RPMI7951 (cell line): Measurements from ENCODE around the gene RGL1. TPM values are rescaled to one million over a fixed set of nuclear protein-coding genes. Genes with fewer than 3 reads are reported as not detected.
A peak's percentile ranks its signal among the peaks of the same experiment; 100 is the strongest.
"Not testable (repeated sequence)": the region's sequence is repeated elsewhere in the genome, so short reads cannot be mapped to it uniquely, and the experiment has no call there.

Experiments used
- DNase-seq: peaks from one replicate; pipeline ENCODE4 v3.0.0-alpha.2; 2012; ENCODE audit warnings: low read depth
- total RNA-seq: library from RNA; depleted of rRNA; stranded (reverse); fragments of >200 nt; shearing (Covaris generic); gene quantifications from 2 replicates; pipeline ENCODE4 v1.2.3, GENCODE V29; 2014

The RGL1 gene
- total RNA-seq, 1 experiment from 2014 or later, result 23.6 TPM

- not testable (repeated sequence) for DNase-seq
These were observed 19.0 kb upstream of the RGL1 start for GRCh38 chr1:183785921-183786320.

- no peak for DNase-seq
These were observed 17.2 kb upstream of the RGL1 start for GRCh38 chr1:183787704-183788103.

GRCh38 chr1:183791319-183791718 lies 13.6 kb upstream of the RGL1 start:
- DNase-seq, result no peak

GRCh38 chr1:183792300-183792699 lies 12.6 kb upstream of the RGL1 start:
- no peak for DNase-seq

DNA sequence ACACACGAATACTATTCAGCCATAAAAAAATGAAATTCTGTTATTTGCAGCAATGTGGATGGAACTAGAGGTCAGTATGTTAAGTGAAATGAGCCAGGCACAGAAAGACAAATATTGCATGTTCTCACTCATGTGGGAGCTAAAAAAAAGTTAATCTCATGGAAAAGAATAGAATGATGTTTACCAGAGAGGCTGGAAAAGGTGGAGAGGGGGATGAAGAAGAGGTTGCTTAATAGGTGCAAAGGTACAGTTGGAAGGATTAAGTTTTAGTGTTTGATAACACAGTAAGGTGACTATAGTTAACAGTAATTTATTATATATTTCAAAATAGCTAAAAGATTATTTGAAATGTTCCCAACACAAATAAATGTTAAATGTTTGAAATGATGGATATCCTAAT lies 10.8 kb upstream of the RGL1 start:
- no peak for DNase-seq

GRCh38 chr1:183800449-183800848 lies 4.5 kb upstream of the RGL1 start:
- DNase-seq, result peak; percentile 20

DNA sequence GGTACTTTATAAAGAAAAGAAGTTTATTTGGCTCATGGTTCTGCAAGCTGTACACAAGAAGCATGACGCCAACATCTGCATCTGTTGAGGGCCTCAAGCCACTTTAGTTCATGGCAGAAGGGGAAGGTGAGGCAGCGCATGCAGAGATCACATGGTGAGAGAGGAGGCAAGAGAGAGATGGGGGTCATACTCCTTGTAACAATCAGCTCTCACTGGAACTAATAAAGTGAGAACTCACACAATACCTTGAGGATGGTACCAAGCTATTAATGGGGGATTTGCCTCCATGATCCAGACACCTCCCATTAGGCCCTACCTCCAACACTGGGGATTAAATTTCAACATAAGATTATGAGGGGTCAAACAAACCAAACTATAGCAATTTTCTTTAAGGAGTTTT lies 3.3 kb upstream of the RGL1 start:
- DNase-seq, result no peak

DNA sequence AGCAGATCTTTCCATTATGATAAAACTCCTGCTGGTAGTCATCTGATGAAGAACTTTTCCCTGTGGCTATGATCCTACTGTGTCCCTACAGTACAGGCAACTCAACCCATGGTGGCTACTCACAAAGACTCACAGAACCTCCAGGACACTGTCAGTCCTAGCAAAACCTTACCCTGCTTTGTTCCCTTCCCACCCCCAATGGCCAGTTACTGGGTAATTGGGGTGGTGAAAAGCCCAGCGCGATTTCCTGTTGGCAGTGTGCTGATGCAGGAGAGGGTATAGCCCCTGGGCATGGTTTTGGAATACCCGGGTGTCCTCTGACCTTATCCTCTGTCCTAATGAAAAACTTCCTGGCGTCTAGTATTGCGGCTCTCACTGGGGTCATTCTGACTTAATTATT lies 533 bp upstream of the RGL1 start:
- DNase-seq, result peak; percentile 53

GRCh38 chr1:183806125-183806524 lies 1.2 kb downstream of the RGL1 start:
- DNase-seq, result peak; percentile 45

- DNase-seq, result no peak
These were observed 1.8 kb downstream of the RGL1 start for GRCh38 chr1:183806675-183807074.

DNA sequence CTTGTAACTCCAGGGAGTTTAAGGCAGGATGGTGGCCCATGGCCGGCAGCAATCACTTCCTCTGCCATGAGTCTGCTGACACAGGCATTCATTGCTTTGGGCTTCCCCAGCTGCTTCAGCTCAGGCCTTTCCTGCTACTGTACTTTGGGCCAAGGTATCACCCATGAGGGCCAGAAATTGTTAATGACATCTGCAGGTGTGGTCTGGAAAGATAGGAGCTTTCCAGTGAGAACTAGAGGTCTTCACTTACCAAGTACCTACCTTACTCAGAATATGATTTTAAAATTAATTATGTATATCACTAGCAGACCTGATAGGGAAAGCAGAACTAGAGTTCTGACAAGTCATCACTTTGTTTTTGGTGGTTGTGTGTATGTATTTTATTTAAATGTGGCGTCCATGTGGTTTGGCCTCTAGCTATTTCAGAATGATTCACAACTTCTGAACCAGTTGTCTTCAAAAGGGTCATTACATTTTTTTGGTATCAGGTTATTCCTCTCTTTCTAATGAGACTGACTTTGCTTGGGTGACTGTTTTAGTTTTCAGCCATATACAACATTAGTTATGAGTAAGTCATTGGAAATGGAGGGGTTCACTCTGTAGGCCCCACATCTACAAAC lies 2.7 kb downstream of the RGL1 start:
- DNase-seq, result peak; percentile 86

DNA sequence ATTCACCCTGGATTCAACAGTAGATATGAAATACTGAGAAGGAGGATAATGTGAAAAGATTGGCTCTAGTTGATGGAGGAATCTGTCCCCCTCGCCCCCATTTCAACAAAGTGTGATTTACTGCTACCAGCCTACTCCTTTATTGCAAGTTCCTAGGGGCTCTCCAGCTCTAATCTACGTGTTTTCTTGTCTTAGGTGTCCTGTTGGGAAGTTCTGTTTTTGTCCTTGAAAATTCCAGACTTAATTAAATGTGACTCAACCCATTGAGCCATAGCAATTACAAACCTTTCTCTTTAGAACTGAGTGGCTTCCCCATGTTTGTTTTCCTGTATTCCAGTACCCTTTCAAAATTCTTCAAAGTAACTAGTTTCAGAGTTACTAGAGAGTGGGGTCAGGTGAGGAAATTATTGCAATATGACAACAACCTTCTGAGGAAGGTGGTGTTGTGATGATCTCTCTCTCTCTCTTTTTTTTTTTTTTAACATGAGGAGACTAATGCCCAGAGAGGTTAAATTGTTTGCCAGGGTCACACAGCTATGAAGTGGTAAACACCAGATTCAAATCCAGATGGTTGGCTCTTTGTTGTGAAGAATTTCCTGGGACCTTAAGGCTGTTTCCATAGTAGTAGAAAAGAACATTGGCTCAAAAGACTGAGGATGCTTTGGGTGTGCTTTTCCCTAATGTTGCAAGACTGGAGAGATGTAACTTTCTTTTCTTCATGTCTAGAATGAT lies 3.5 kb downstream of the RGL1 start:
- DNase-seq, result peak; percentile 44

DNA sequence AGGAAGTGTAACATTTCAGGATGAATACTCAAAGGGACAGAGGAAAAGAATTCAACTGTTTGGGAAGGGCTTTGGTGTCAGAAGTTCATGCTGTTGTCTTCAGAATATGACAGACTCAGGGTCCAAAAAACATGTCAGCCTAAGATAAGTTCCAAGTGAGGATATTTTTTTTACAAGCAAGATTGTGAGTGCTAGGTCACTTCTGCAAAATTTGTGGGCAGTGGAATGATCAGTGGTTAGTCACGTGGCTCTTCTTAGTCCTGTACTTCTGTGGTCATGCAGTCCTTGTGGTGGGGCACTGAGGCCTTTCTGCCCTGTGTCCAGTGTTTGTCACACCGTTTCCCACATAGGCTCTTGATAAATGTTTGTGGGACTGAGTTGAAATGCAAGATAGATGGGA lies 5.2 kb downstream of the RGL1 start:
- DNase-seq, result peak; percentile 62

DNA sequence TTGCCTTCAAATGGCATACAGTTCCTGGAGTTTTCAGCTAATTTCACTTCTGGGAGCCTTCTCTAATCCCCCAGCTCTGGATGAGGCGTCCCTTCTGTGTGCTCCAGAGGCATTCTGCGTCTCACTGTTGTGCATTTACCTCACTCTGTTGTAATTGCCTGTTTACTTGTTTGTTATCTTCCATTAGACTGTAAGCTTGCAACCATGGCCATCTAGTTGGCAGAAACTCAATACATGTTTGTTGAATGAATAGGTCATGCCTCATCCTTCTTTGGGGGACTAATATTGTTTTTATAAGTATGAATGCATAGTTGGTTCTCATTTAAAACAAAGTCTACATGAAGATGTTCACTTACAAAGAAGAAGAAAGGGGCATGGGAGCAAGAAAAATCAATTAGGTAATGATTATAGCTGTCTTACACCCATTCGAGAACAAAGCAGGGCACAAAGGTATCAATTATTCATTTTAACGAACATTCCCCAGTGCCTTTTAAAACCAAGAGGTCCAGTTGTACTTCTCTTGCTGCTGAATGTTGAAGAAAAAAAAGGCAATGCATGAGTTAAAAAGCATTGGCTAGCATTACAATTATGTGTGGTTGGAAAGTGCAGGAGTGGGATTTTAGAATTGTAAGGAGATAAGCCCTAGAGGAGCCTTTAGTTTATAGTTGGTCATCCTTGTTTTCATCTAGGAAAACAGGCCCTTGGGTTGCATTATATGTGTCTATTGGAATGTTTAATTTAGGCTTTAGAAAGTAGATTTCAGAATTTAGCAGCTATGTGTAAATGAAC lies 6.0 kb downstream of the RGL1 start:
- no peak for DNase-seq

GRCh38 chr1:183812128-183812527 lies 7.2 kb downstream of the RGL1 start:
- no peak for DNase-seq

- DNase-seq, result peak; percentile 58
These were observed 8.0 kb downstream of the RGL1 start for GRCh38 chr1:183812686-183813569.

DNA sequence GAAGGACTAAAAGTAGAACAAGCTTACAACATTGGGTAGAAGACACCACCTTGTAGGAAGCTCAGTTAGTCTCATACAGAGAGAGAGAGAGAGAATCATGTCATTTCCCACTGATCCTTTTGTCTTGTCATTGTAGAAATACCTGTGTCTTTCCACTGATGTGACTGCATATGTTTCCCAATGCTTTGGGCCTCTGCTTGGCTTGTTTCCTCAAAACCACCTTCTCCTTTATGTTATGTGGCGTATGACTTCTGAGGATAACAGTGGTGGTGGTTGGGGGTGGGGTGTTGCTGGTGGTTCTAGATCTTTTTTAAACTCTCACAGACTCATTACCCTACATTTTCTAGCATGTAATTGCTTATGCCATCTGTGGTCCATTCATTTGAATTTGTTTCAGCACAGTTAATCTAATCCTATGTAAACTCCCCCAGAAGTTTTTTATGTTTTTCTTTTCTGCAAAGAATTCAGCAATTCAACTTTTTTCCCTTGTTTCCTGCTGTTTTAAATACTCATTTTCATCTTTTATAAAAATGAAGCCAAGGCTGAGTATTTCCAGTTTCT lies 9.3 kb downstream of the RGL1 start:
- no peak for DNase-seq

GRCh38 chr1:183816110-183816509 lies 11.2 kb downstream of the RGL1 start:
- DNase-seq, result no peak

GRCh38 chr1:183817576-183818288 lies 12.8 kb downstream of the RGL1 start:
- DNase-seq, result no peak

DNA sequence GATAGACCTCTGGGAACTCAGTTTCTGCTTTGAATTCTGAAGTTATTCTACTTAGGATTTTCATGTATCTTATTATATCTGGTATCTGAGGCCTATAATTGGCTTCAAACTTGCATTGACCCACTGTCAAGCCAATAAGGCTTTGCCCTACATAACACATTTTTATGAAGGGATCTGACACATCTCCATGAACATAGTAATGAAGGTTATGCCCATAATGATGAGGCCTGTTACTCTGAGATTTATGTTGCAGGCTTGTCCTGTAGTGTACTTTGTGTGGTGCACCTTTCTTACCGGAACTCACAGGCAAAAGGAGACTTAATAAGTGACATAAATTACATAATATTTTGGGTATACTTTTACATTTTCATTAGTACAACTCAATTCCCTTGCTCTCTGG lies 14.1 kb downstream of the RGL1 start:
- DNase-seq, result no peak
